Smooth muscle cell (in vitro differentiated cells): ENCODE results near the gene WASF2. TPM values are rescaled to one million over a fixed set of nuclear protein-coding genes. Genes with fewer than 3 reads are reported as not detected.

Experiments
- DNase-seq: peaks from one replicate; lab custom pipeline; 2025; ENCODE audit not compliant: unreplicated experiment; lab: John Stamatoyannopoulos, UW
- H2AFZ ChIP-seq: fragments of 200-600 bp; sonication (generic); 2 replicates; pipeline ENCODE4 v1.6.0; 2016; ENCODE audit warnings: antibody characterized with exemption, low read depth, mild to moderate bottlenecking
- H3F3A ChIP-seq: fragments of 200-600 bp; sonication (generic); 2 replicates; pipeline ENCODE4 v1.6.0; 2017; ENCODE audit warnings: antibody characterized with exemption, low read depth
- H3K27ac ChIP-seq: fragments of 200-600 bp; sonication (generic); 2 replicates; pipeline ENCODE4 v1.5.1; 2016; ENCODE audit warnings: low read depth, mild to moderate bottlenecking
- H3K27me3 ChIP-seq: fragments of 200-600 bp; sonication (generic); 2 replicates; pipeline ENCODE4 v1.6.1; 2016; ENCODE audit warnings: low read depth, mild to moderate bottlenecking
- H3K36me3 ChIP-seq: fragments of 200-600 bp; sonication (generic); 2 replicates; pipeline ENCODE4 v1.5.1; 2016; ENCODE audit warnings: low read depth
- H3K4me1 ChIP-seq: fragments of 200-600 bp; sonication (generic); 2 replicates; pipeline ENCODE4 v1.5.1; 2016; ENCODE audit warnings: low read depth
- H3K4me2 ChIP-seq: fragments of 200-600 bp; sonication (generic); 2 replicates; pipeline ENCODE4 v1.6.0; 2016; ENCODE audit warnings: mild to moderate bottlenecking
- H3K4me3 ChIP-seq: fragments of 200-600 bp; sonication (generic); 2 replicates; pipeline ENCODE4 v1.5.1; 2016; ENCODE audit warnings: mild to moderate bottlenecking
- H3K79me2 ChIP-seq: fragments of 200-600 bp; sonication (generic); 2 replicates; pipeline ENCODE4 v1.6.0; 2016; ENCODE audit warnings: low read depth, mild to moderate bottlenecking
- H3K9ac ChIP-seq: fragments of 200-600 bp; sonication (generic); 2 replicates; pipeline ENCODE4 v1.6.0; 2016; ENCODE audit warnings: low read depth
- H3K9me3 ChIP-seq: fragments of 200-600 bp; sonication (generic); replicated peaks from 2 replicates; pipeline ENCODE4 v1.5.1; 2016; ENCODE audit warnings: low read depth
- H4K20me1 ChIP-seq: fragments of 200-600 bp; sonication (generic); 2 replicates; pipeline ENCODE4 v1.6.0; 2016; ENCODE audit warnings: low read depth
- CTCF ChIP-seq: fragments of 200-600 bp; sonication (generic); IDR thresholded peaks from 2 replicates; pipeline ENCODE4 v1.5.1; 2017; ENCODE audit warnings: borderline replicate concordance, mild to moderate bottlenecking, antibody characterized with exemption; ENCODE audit not compliant: insufficient read depth, poor library complexity, severe bottlenecking
- WGBS: methylation state at CpG from one replicate; pipeline ENCODE4 v1.1.7; 2016; ENCODE audit warnings: low lambda C conversion rate; 5-methylcytosine and 5-hydroxymethylcytosine counted together
- polyA plus RNA-seq: library from polyadenylated mRNA; unstranded; fragments of >200 nt; fragmentation: Nextera tagmentation; extraction: Ambion mirVana; gene quantifications from 2 replicates; pipeline ENCODE4 v1.2.1, GENCODE V29; 2016
- total RNA-seq: library from RNA; depleted of rRNA; stranded (reverse); fragments of >200 nt; gene quantifications from 2 replicates; pipeline ENCODE4 v1.2.3, GENCODE V29; 2014

WASF2 gene
- total and polyA plus RNA-seq, 2 experiments from 2014 or later = 34.3 to 46.1 TPM

GRCh38 chr1:27405074-27405473, 84.9 kb downstream of the WASF2 start:
- 27% methylated on average over 13 of the region's 13 CpGs for WGBS
- H3K27ac ChIP-seq = peak overlapping the region; percentile 18
- DNase-seq = no peak
- H4K20me1 ChIP-seq = no peaks in the 10 kb centered on the region
- H3K9me3 ChIP-seq = no peaks in the 10 kb centered on the region
- H3K4me1 ChIP-seq = peaks cover 36% of the 10 kb centered on the region
- no peak overlapping the region for H3K4me3 ChIP-seq
- peaks cover 8% of the 10 kb centered on the region for H3F3A ChIP-seq
- H2AFZ ChIP-seq = no peak overlapping the region
- H3K36me3 ChIP-seq = no peaks in the 10 kb centered on the region
- H3K9ac ChIP-seq = no peak overlapping the region
- no peak for TF ChIP-seq CTCF
- no peaks in the 10 kb centered on the region for H3K27me3 ChIP-seq
- peak overlapping the region; percentile 58 for H3K4me2 ChIP-seq
- H3K79me2 ChIP-seq = no peaks in the 10 kb centered on the region

- Histone ChIP-seq H3K4me1 (peaks cover 36% of the 10 kb centered on the region), H3K27ac (peak overlapping the region; percentile 18), H3K36me3 (no peaks in the 10 kb centered on the region), H4K20me1 (no peaks in the 10 kb centered on the region), H3K9me3 (no peaks in the 10 kb centered on the region), H3K9ac (no peak overlapping the region), H3K4me2 (no peak overlapping the region), H2AFZ (no peak overlapping the region), H3K27me3 (no peaks in the 10 kb centered on the region), H3K4me3 (no peak overlapping the region), H3F3A (peaks cover 8% of the 10 kb centered on the region), H3K79me2 (no peaks in the 10 kb centered on the region)
- DNase-seq = no peak
- no peak for TF ChIP-seq CTCF
Observed at GRCh38 chr1:27403931-27404330, 86.0 kb downstream of the WASF2 start.

DNA sequence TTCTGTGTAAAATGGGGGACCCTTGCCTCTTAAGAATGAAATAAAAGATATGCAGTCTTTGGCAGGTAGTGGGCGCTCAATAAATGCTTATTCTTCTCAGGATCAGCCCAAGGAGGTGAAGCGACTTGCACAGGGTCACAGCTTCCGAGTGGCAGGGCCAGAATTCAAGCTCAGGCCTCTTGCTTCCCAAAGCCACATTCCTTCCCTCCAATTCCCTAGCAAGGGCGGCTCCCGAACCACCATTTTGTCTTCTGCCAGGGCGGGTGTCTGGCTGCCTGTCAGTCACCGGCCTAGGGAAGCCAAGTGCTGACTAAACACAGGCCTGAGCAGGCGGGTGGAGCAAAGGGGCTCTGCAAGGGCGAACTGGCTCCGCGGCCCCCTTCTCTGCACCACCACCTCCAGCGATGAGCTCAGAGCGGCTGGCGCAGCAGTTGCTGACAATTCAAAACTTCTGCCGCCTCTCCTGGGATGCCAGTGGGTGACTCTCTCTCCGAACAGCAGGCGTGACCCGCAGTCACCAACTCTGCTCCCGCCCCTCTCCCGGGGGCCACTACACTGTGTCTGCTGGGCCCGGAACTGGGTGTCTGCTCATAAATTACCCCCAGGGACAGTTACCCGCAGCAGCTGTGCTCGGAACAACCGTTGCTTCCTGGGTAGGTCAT, 86.8 kb downstream of the WASF2 start:
- no peaks in the 10 kb centered on the region for H3K79me2 ChIP-seq
- no peak for DNase-seq
- H2AFZ ChIP-seq = no peak overlapping the region
- TF ChIP-seq CTCF = peak; percentile 16
- H3K9ac ChIP-seq = no peak overlapping the region
- H3K4me1 ChIP-seq = peaks cover 36% of the 10 kb centered on the region
- WGBS = 44% methylated on average over 24 of the region's 24 CpGs
- no peak overlapping the region for H3K4me3 ChIP-seq
- no peaks in the 10 kb centered on the region for H3K36me3 ChIP-seq
- H3F3A ChIP-seq = peaks cover 8% of the 10 kb centered on the region
- no peaks in the 10 kb centered on the region for H3K9me3 ChIP-seq
- peak overlapping the region; percentile 18 for H3K27ac ChIP-seq
- no peaks in the 10 kb centered on the region for H4K20me1 ChIP-seq
- no peaks in the 10 kb centered on the region for H3K27me3 ChIP-seq
- no peak overlapping the region for H3K4me2 ChIP-seq

- no peak overlapping the region for H3K4me2 ChIP-seq
- H3K9ac ChIP-seq = no peak overlapping the region
- peaks cover 36% of the 10 kb centered on the region for H3K4me1 ChIP-seq
- H3K9me3 ChIP-seq = no peaks in the 10 kb centered on the region
- H3K27me3 ChIP-seq = no peaks in the 10 kb centered on the region
- WGBS = 59% methylated on average over 8 of the region's 8 CpGs
- TF ChIP-seq CTCF = peak; percentile 42
- no peaks in the 10 kb centered on the region for H3K36me3 ChIP-seq
- H3K27ac ChIP-seq = peak overlapping the region; percentile 18
- H4K20me1 ChIP-seq = no peaks in the 10 kb centered on the region
- H3F3A ChIP-seq = peaks cover 8% of the 10 kb centered on the region
- no peak overlapping the region for H2AFZ ChIP-seq
- H3K79me2 ChIP-seq = no peaks in the 10 kb centered on the region
- no peak for DNase-seq
- no peak overlapping the region for H3K4me3 ChIP-seq
Observed at GRCh38 chr1:27402349-27402754, 87.6 kb downstream of the WASF2 start.
